Endometrial microvascular endothelial cells (primary cell): ENCODE measurements around the gene IDH2. TPM values are rescaled to one million over a fixed set of nuclear protein-coding genes. Genes with fewer than 3 reads are reported as not detected.

Experiments
- in situ Hi-C: cut with HindIII; loops from 2 replicates; pipeline ENCODE4 v1.10.0; 2017; ENCODE audit warnings: low sequenced_read_pairs, low pct_unique_long_range_greater_than_20kb; ENCODE audit errors: inconsistent ontology term
- total RNA-seq: library from RNA; depleted of rRNA; stranded (reverse); fragments of >200 nt; gene quantifications from one replicate; pipeline ENCODE4 v1.2.3, GENCODE V29; 2015; ENCODE audit errors: inconsistent ontology term

IDH2 gene
- total RNA-seq, 1 donor from 2014 or later: 74.7 TPM

GRCh38 chr15:90090226-90090848 lies 11.9 kb downstream of the IDH2 start:
- in situ Hi-C loops: no loop called here

GRCh38 chr15:90087454-90088154 lies 14.7 kb downstream of the IDH2 start:
- in situ Hi-C loops: no loop called here

- in situ Hi-C loops: no loop called here
These were observed 15.4 kb downstream of the IDH2 start for GRCh38 chr15:90086868-90087268.

GRCh38 chr15:90085565-90085964 lies 16.7 kb downstream of the IDH2 start:
- in situ Hi-C loops: no loop called here

GRCh38 chr15:90084876-90085423 lies 17.3 kb downstream of the IDH2 start:
- in situ Hi-C loops: no loop called here

- in situ Hi-C loops: no loop called here
These were observed 18.2 kb downstream of the IDH2 start for GRCh38 chr15:90083954-90084607.

- in situ Hi-C loops: no loop called here
These were observed 18.8 kb downstream of the IDH2 start for GRCh38 chr15:90083419-90083818.

GRCh38 chr15:90082140-90082715 lies 20.0 kb downstream of the IDH2 start:
- in situ Hi-C loops: no loop called here

- in situ Hi-C loops: no loop called here
These were observed 21.4 kb downstream of the IDH2 start for GRCh38 chr15:90080818-90081393.

GRCh38 chr15:90080458-90080755 lies 21.9 kb downstream of the IDH2 start:
- in situ Hi-C loops: no loop called here

GRCh38 chr15:90079619-90080457 lies 22.4 kb downstream of the IDH2 start:
- in situ Hi-C loops: no loop called here

GRCh38 chr15:90078965-90079364 lies 23.3 kb downstream of the IDH2 start:
- in situ Hi-C loops: no loop called here

- in situ Hi-C loops: no loop called here
These were observed 25.6 kb downstream of the IDH2 start for GRCh38 chr15:90076716-90077115.

GRCh38 chr15:90075420-90076289 lies 26.6 kb downstream of the IDH2 start:
- in situ Hi-C loops: no loop called here

GRCh38 chr15:90074916-90075315 lies 27.4 kb downstream of the IDH2 start:
- in situ Hi-C loops: no loop called here

- in situ Hi-C loops: no loop called here
These were observed 28.2 kb downstream of the IDH2 start for GRCh38 chr15:90074023-90074422.

- in situ Hi-C loops: no loop called here
These were observed 29.2 kb downstream of the IDH2 start for GRCh38 chr15:90072978-90073640.
